ENCODE measurements around the gene ST3GAL4. TPM values are rescaled to one million over a fixed set of nuclear protein-coding genes. Genes with fewer than 3 reads are reported as not detected.

ST3GAL4 gene
- total RNA-seq, 1 experiment from 2014 or later: 17.3 TPM

DNA sequence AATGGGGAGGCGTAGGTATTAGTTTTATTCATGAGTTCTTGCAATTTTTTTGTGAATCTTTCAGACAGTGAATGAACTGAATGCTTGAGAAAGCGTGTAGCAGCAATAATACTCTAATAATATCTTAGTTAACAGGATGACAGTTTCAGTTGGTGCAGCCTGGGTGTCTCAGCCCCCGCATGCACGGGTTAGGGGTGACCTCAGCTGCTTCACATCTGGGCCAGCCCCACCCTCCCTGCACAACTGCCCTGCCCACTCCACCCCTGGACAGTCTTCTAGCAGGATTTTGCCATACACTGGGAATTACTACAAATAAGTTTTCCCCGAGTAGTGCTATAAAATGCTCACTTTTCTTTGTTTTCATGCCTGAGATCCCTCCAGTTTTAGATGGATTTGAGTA, 83.2 kb downstream of the ST3GAL4 start (continued):
- TF ChIP-seq ZNF532 (CRISPR knock-in tag; IDR thresholded peaks at IDR 0.05; ENCODE audit: borderline replicate concordance): no peak
- no peak for TF ChIP-seq ATF1 (CRISPR knock-in tag; IDR thresholded peaks at IDR 0.05)

GRCh38 chr11:126440276-126440675, 84.8 kb downstream of the ST3GAL4 start:
- no peaks in the 10 kb centered on the region for H3K36me3 Mint-ChIP-seq
- no peak for TF ChIP-seq TP53 (CRISPR knock-in tag; IDR thresholded peaks at IDR 0.05)
- TF ChIP-seq CREM (CRISPR knock-in tag; IDR thresholded peaks at IDR 0.05): no peak
- no peak for TF ChIP-seq ZNF232 (CRISPR knock-in tag; IDR thresholded peaks at IDR 0.05)
- TF ChIP-seq TCF7 (CRISPR knock-in tag; IDR thresholded peaks at IDR 0.05; ENCODE audit: low read depth): no peak
- TF ChIP-seq KAT7 (CRISPR knock-in tag; IDR thresholded peaks at IDR 0.05; ENCODE audit: borderline replicate concordance): no peak
- no peak for TF ChIP-seq MYBL2 (CRISPR knock-in tag; IDR thresholded peaks at IDR 0.05)
- TF ChIP-seq USF2 (CRISPR knock-in tag; IDR thresholded peaks at IDR 0.05): no peak
- no peak for TF ChIP-seq ZBTB21 (CRISPR knock-in tag; IDR thresholded peaks at IDR 0.05; ENCODE audit: borderline replicate concordance)
- no peak for TF ChIP-seq RORB (CRISPR knock-in tag; IDR thresholded peaks at IDR 0.05)
- TF ChIP-seq ETV6 (CRISPR knock-in tag; IDR thresholded peaks at IDR 0.05): no peak
- no peak for TF ChIP-seq AR (CRISPR knock-in tag; IDR thresholded peaks at IDR 0.05)
- no peak for TF ChIP-seq SOX15 (CRISPR knock-in tag; IDR thresholded peaks at IDR 0.05)
- no peak for TF ChIP-seq IRF1 (CRISPR knock-in tag; IDR thresholded peaks at IDR 0.05)
- TF ChIP-seq HMGXB4 (CRISPR knock-in tag; IDR thresholded peaks at IDR 0.05): no peak
- TF ChIP-seq ZBTB43 (CRISPR knock-in tag; IDR thresholded peaks at IDR 0.05): no peak
- TF ChIP-seq MXD4 (CRISPR knock-in tag; IDR thresholded peaks at IDR 0.05; ENCODE audit: borderline replicate concordance): no peak
- TF ChIP-seq NFE2L1 (CRISPR knock-in tag; IDR thresholded peaks at IDR 0.05): no peak
- DNase-seq (ENCODE audit: low spot score) (no peak), ATAC-seq (no peak)
- no peak overlapping the region for H3K4me3 Mint-ChIP-seq
- no peaks in the 10 kb centered on the region for H3K9me3 Mint-ChIP-seq
- POLR2A ChIA-PET: no interaction called here
- no peaks in the 10 kb centered on the region; the same call in 1 of the 2 replicates for H3K27me3 Mint-ChIP-seq (ENCODE audit: low read depth)
- H3K4me1 Mint-ChIP-seq: peaks cover 31% of the 10 kb centered on the region
- CTCF ChIA-PET: interaction anchor here (0.6 to 11.2 kb wide), 29 partner anchors 8 to 634 kb away, joined by 3 to 147 read pairs (median 6); partner anchors contain the start of gene DCPS
- H3K27ac Mint-ChIP-seq: no peak overlapping the region
